Embryonic facial prominence (tissue), 1 donor: Measurements from ENCODE around the gene TSPO2.

ENCODE experiments used
- DNase-seq: peaks from one replicate; pipeline ENCODE4 v3.0.0-alpha.2; 2016; ENCODE audit errors: extremely low spot score

Gene TSPO2

GRCh38 chr6:41075651-41076626 lies 33.7 kb downstream of the TSPO2 start:
- DNase-seq = no peak

DNA sequence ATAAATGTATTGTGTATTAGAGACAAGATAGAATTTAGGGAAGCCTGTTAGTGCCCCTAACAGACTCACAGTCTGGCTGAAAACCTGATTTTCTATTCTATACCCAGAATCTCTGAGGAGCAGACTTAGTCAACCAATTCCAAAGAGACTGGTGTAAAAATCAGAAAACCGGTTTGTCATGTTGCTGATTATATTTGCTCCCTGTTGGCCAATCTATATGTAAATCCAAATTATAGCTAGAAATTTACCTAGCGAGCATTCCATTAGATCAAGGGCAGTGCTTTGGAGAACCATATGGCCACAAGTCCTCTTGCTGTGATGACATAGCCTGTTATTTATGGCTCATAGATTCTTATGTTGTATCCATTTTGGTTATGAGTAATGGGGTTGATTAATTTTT lies 35.3 kb downstream of the TSPO2 start:
- DNase-seq = no peak

DNA sequence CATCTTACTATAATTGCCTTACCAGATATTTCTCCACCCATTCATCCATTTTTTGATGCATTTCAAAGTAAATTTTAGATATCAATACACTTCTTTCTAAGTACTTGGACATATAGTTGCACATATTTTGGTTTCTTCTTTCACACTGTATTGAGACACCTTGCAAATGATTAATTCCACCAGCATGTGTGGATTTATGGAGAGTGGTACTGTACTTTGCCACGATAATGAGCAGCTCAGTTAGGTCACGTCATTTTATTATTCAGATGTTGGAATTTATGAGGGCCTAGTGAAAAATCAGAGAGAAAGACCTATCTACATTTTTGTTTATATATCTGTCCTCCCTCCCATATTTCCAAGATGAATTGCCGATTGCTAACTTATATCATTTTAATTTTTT lies 35.8 kb downstream of the TSPO2 start:
- no peak for DNase-seq

GRCh38 chr6:41079080-41079479 lies 36.8 kb downstream of the TSPO2 start:
- no peak for DNase-seq

GRCh38 chr6:41080621-41081020 lies 38.4 kb downstream of the TSPO2 start:
- DNase-seq = no peak

GRCh38 chr6:41083072-41083471 lies 40.8 kb downstream of the TSPO2 start:
- no peak for DNase-seq

DNA sequence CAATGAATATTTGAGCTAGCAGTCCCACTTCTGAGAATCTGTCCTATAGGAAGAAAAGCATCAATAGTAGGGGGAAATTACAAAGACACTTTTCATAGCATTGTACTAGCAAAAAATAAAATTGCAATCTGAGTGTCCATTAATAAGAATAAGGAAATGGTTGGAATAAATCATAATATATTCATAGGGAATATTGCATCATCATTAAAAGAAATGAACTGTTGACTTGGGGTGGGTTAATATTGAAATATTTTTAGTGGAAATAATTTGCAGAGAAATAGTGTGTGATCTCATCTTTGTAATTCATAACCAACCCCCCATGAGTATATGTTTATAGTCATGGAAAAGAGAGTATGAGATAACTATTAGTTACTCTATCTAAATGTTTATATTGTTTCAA lies 42.9 kb downstream of the TSPO2 start:
- DNase-seq = no peak

GRCh38 chr6:41088451-41088850 lies 46.2 kb downstream of the TSPO2 start:
- DNase-seq = no peak

- no peak for DNase-seq
Measured at GRCh38 chr6:41090841-41091761, 48.8 kb downstream of the TSPO2 start.

DNA sequence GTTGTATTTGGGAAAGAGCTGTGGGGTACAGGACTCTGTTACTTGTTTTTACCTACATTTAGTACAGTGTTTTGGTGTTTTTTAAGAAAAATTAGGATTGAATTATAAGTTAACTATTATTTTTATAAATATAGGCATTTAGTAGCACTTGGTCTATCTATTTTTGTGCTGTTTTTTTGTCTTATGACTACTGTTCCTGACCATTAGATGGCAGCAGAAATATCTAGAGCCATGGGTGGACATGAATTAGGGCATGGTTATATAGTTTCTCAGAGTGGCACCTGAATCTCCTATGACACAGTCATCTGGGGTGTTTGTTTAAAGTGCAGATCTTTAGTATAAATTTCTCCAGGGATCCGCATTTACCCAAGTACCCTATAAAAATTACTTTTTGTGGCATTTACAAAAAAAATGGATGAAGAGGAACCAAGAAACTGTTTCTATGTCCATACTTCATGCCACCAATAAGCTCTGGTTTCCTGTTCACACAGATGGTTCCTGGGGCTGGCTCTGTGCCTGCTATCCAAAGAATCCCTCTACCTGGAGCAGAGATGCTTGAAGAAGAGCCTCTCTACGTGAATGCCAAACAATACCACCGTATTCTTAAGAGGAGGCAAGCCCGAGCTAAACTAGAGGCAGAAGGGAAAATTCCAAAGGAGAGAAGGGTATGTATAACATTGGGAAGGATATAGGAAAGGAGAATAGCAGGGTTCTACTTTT lies 50.3 kb downstream of the TSPO2 start:
- no peak for DNase-seq

- no peak for DNase-seq
Measured at GRCh38 chr6:41093729-41094128, 51.5 kb downstream of the TSPO2 start.
